Measurements from ENCODE around the gene SLC9A9.

- TF ChIP-seq CTCF (IDR thresholded peaks at IDR 0.05) = no peak
- no peak for TF ChIP-seq POLR2AphosphoS5 (IDR thresholded peaks at IDR 0.05)
- TF ChIP-seq POLR2A (IDR thresholded peaks at IDR 0.05) = no peak
Measured at GRCh38 chr3:143529798-143530197, 318.5 kb downstream of the SLC9A9 start.

All from transverse colon (tissue), 4 donors.